Endothelial cell of coronary artery (primary cell): ENCODE results near the gene PMS1. TPM values are rescaled to one million over a fixed set of nuclear protein-coding genes. Genes with fewer than 3 reads are reported as not detected.

ENCODE experiments used
- total RNA-seq: library from RNA; depleted of rRNA; stranded (reverse); fragments of >200 nt; gene quantifications from 2 replicates; pipeline ENCODE4 v1.2.3, GENCODE V29; 2014

The PMS1 gene
- total RNA-seq = 19.4 and 26.4 TPM in 2 replicates

GRCh38 chr2:189783927-189784867, at the start of gene PMS1, which contains the start of gene ORMDL1:
Gene PMS1 (plus strand): TSS chr2:189784450. CDS start chr2:189791810, 7,360 bp downstream.
Gene ORMDL1 (minus strand): TSS chr2:189784339. CDS start chr2:189782595, 1,744 bp downstream.

GRCh38 chr2:189762551-189763298, 21.5 kb upstream of the PMS1 start, which contains the start of gene OSGEPL1:
Gene OSGEPL1 (minus strand): TSS chr2:189762792. CDS start chr2:189761640, 1,152 bp downstream.

Other genes with a start within 250 kb of the PMS1 start
- gene SLC40A1, start 203.7 kb upstream of the PMS1 start, total RNA-seq = 6.3 and 11.5 TPM in 2 replicates
- 59.4 and 59.7 TPM in 2 replicates for gene ASNSD1, start 123.0 kb upstream of the PMS1 start, total RNA-seq
- gene ANKAR, start 109.8 kb upstream of the PMS1 start, total RNA-seq = 3.5 and 4.3 TPM in 2 replicates
- 5.7 and 6.4 TPM in 2 replicates for gene OSGEPL1, start 21.7 kb upstream of the PMS1 start, total RNA-seq
- gene ORMDL1, start 111 bp upstream of the PMS1 start, total RNA-seq = 28.3 and 35.2 TPM in 2 replicates